Spleen (tissue), 7 donors: ENCODE data around the gene DYDC1.

Source experiments
- POLR2A ChIP-seq, 3 donors: fragments of 450-650 bp; IDR thresholded peaks; one replicate each; pipeline ENCODE4 v1.5.1; 2017; ENCODE audit warnings: antibody characterized with exemption in 3 of 3, mild to moderate bottlenecking in 1 of 3
- POLR2AphosphoS5 ChIP-seq, 3 donors: sonication (generic); formaldehyde crosslinking; IDR thresholded peaks; one replicate each; pipeline ENCODE4 v1.5.1; 2017; ENCODE audit warnings: antibody characterized with exemption in 3 of 3
- TF ChIP-seq, protein P1 (sequence below), 11 experiments: fragments of 200-600 bp in 7 of 11; fragments of 450-650 bp in 4 of 11; sonication (generic) in 4 of 11; IDR thresholded peaks in 8 of 11; conservative IDR thresholded peaks in 3 of 11; 1 replicate in 7 of 11; 2 replicates in 4 of 11; pipeline versions ENCODE4 v1.4.0 to v1.8.0; 2016 to 2021; ENCODE audit warnings: antibody characterized with exemption in 11 of 11, inconsistent platforms in 4 of 11, mild to moderate bottlenecking in 1 of 11
- donor health status: DM: no; HTN: no; CAD: no; lungs with moderate emphysema.
- donor health status: DM: no; HTN: no; CAD: no.
- donor health status: DM: no; HTN: no; CAD: no.

DNA sequence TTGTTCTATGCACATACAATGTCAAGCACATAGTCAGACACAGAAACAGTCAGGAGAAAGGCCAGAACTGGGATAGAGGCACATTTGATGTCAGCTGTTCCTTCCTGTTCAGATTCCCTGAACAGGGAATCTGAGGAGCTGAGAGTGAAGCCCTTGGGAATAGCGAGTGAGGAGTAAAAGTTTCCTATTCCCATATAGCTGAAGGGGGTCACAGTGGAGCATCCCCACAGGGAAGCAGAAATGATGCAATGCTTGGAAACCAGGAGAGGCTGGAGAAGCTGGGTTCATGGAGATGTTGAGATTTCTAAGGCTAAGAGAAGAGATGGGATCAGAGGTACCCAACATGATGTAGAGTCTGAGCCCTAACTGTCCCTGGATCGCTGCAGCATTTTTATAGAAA, 40.5 kb upstream of the DYDC1 start:
- TF ChIP-seq, protein P1, sequence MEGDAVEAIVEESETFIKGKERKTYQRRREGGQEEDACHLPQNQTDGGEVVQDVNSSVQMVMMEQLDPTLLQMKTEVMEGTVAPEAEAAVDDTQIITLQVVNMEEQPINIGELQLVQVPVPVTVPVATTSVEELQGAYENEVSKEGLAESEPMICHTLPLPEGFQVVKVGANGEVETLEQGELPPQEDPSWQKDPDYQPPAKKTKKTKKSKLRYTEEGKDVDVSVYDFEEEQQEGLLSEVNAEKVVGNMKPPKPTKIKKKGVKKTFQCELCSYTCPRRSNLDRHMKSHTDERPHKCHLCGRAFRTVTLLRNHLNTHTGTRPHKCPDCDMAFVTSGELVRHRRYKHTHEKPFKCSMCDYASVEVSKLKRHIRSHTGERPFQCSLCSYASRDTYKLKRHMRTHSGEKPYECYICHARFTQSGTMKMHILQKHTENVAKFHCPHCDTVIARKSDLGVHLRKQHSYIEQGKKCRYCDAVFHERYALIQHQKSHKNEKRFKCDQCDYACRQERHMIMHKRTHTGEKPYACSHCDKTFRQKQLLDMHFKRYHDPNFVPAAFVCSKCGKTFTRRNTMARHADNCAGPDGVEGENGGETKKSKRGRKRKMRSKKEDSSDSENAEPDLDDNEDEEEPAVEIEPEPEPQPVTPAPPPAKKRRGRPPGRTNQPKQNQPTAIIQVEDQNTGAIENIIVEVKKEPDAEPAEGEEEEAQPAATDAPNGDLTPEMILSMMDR (IDR thresholded peaks at IDR 0.05 in 8 of 11, conservative IDR thresholded peaks at IDR 0.05 in 3 of 11), result no peak
- no peak for TF ChIP-seq POLR2A (IDR thresholded peaks at IDR 0.05)
- no peak for TF ChIP-seq POLR2AphosphoS5 (IDR thresholded peaks at IDR 0.05)
